GM12878 (cell line): ENCODE results near the gene CFLAR. TPM values are rescaled to one million over a fixed set of nuclear protein-coding genes. Genes with fewer than 3 reads are reported as not detected.

Experiments used
- BCL11A ChIP-seq: IDR thresholded peaks from 2 replicates; pipeline ENCODE4 v1.6.1; 2011; ENCODE audit warnings: low read depth, low read length
- EZH2 ChIP-seq: IDR thresholded peaks from 2 replicates; pipeline ENCODE4 v1.6.1; 2012; ENCODE audit warnings: low read depth, mild to moderate bottlenecking, control low read depth, inconsistent platforms, low read length, borderline replicate concordance; ENCODE audit not compliant: control insufficient read depth
- HCFC1 ChIP-seq: fragments of 150-350 bp; IDR thresholded peaks from 2 replicates; pipeline ENCODE4 v1.6.1; 2014; ENCODE audit warnings: low read length
- MYC ChIP-seq: IDR thresholded peaks from 2 replicates; pipeline ENCODE4 v1.6.1; 2011; ENCODE audit warnings: mild to moderate bottlenecking, low read length, moderate library complexity, inconsistent platforms; ENCODE audit not compliant: insufficient read depth, insufficient replicate concordance, insufficient read length, severe bottlenecking
- POLR2AphosphoS5 ChIP-seq: IDR thresholded peaks from 2 replicates; pipeline ENCODE4 v1.6.1; 2011; ENCODE audit warnings: mild to moderate bottlenecking, low read length, inconsistent platforms
- polyA plus RNA-seq, 11 experiments: library from polyadenylated mRNA; depleted of rRNA in 4 of 11; unstranded in 6 of 11; stranded (reverse) in 5 of 11; fragments of >200 nt; fragmentation: Nextera tagmentation in 4 of 11; fragmentation: Illumina TruSeq in 1 of 11; extraction: Ambion mirVana in 4 of 11; extraction: Trizol in 1 of 11; gene quantifications; 1 replicate in 1 of 11; 2 replicates in 10 of 11; pipeline versions ENCODE4 v1.2.1 to v1.2.3, GENCODE V29; 2011 to 2016; ENCODE audit warnings: inconsistent platforms in 2 of 11, missing spikeins in 2 of 11, low read depth in 1 of 11
- total RNA-seq, 4 experiments: library from RNA; depleted of rRNA in 3 of 4; stranded (reverse); fragments of >200 nt in 3 of 4; fragmentation: Illumina TruSeq in 1 of 4; extraction: Trizol in 1 of 4; gene quantifications; 2 replicates each; pipeline versions ENCODE4 v1.2.1 to v1.2.3, GENCODE V29; 2013 to 2021
- TF ChIP-seq, protein P1 (sequence below): fragments of 450-650 bp; IDR thresholded peaks from 2 replicates; pipeline ENCODE4 v1.6.1; 2017; ENCODE audit warnings: antibody characterized with exemption, mild to moderate bottlenecking, moderate library complexity
- TF ChIP-seq, protein P2 (sequence below): IDR thresholded peaks from 2 replicates; pipeline ENCODE4 v1.6.1; 2011; ENCODE audit warnings: low read depth, mild to moderate bottlenecking, low read length, moderate library complexity, borderline replicate concordance; ENCODE audit errors: extremely low read depth
- TF ChIP-seq, protein P3 (sequence below): IDR thresholded peaks from 2 replicates; pipeline ENCODE4 v1.6.1; 2011; ENCODE audit warnings: borderline replicate concordance, low read depth, mild to moderate bottlenecking, moderate library complexity, low read length; ENCODE audit not compliant: insufficient read depth, poor library complexity, severe bottlenecking
- TF ChIP-seq, protein P4 (sequence below): fragments of 450-650 bp; IDR thresholded peaks from 2 replicates; pipeline ENCODE4 v1.6.1; 2017; ENCODE audit warnings: mild to moderate bottlenecking, moderate library complexity
- TF ChIP-seq, protein P5 (sequence below): IDR thresholded peaks from 2 replicates; pipeline ENCODE4 v1.6.1; 2011; ENCODE audit warnings: mild to moderate bottlenecking, low read depth, low read length, moderate library complexity; ENCODE audit not compliant: insufficient replicate concordance
- TF ChIP-seq, protein P6 (sequence below): fragments of 450-650 bp; IDR thresholded peaks from 2 replicates; pipeline ENCODE4 v1.6.1; 2018; ENCODE audit warnings: borderline replicate concordance, mild to moderate bottlenecking; ENCODE audit not compliant: partially characterized antibody
- TF ChIP-seq, protein P7 (sequence below): fragments of 450-650 bp; IDR thresholded peaks from 2 replicates; pipeline ENCODE4 v1.6.1; 2018; ENCODE audit warnings: mild to moderate bottlenecking, low read depth, moderate library complexity; ENCODE audit not compliant: partially characterized antibody

The CFLAR gene
- total and polyA plus RNA-seq, 10 of the 15 experiments (the other 5 are each of a cell fraction or from before 2014, with no cell fraction given): 80.6 to 181 (median 101) TPM

DNA sequence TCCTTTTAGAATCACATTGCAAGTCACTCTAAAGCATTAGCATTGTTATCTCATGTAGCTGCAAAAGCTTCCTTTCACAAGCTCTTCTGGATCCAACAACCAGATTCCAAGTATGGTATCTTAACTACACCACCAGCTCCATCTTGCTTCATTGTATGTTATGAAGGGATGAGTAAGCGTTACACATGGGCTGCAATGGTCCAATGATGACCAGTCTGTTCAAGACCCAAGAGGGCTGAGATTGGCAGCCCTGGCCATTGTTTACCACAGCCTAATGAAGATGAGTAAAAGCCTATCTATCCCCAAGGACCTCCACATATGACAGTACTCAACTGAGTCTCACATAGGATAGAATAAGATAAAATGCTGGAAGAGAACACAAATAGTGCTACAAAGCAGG lies 6.3 kb downstream of the CFLAR start (continued):
- TF ChIP-seq, protein P1, sequence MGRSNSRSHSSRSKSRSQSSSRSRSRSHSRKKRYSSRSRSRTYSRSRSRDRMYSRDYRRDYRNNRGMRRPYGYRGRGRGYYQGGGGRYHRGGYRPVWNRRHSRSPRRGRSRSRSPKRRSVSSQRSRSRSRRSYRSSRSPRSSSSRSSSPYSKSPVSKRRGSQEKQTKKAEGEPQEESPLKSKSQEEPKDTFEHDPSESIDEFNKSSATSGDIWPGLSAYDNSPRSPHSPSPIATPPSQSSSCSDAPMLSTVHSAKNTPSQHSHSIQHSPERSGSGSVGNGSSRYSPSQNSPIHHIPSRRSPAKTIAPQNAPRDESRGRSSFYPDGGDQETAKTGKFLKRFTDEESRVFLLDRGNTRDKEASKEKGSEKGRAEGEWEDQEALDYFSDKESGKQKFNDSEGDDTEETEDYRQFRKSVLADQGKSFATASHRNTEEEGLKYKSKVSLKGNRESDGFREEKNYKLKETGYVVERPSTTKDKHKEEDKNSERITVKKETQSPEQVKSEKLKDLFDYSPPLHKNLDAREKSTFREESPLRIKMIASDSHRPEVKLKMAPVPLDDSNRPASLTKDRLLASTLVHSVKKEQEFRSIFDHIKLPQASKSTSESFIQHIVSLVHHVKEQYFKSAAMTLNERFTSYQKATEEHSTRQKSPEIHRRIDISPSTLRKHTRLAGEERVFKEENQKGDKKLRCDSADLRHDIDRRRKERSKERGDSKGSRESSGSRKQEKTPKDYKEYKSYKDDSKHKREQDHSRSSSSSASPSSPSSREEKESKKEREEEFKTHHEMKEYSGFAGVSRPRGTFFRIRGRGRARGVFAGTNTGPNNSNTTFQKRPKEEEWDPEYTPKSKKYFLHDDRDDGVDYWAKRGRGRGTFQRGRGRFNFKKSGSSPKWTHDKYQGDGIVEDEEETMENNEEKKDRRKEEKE: no peak
- TF ChIP-seq HCFC1 (no peak), MYC (no peak), POLR2AphosphoS5 (peak; percentile 59; the same call in 1 of the 2 replicates), BCL11A (no peak), EZH2 (no peak)
- TF ChIP-seq, protein P2, sequence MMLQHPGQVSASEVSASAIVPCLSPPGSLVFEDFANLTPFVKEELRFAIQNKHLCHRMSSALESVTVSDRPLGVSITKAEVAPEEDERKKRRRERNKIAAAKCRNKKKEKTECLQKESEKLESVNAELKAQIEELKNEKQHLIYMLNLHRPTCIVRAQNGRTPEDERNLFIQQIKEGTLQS: no peak
- TF ChIP-seq, protein P3, sequence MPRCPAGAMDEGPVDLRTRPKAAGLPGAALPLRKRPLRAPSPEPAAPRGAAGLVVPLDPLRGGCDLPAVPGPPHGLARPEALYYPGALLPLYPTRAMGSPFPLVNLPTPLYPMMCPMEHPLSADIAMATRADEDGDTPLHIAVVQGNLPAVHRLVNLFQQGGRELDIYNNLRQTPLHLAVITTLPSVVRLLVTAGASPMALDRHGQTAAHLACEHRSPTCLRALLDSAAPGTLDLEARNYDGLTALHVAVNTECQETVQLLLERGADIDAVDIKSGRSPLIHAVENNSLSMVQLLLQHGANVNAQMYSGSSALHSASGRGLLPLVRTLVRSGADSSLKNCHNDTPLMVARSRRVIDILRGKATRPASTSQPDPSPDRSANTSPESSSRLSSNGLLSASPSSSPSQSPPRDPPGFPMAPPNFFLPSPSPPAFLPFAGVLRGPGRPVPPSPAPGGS: peak; percentile 60
- TF ChIP-seq, protein P4, sequence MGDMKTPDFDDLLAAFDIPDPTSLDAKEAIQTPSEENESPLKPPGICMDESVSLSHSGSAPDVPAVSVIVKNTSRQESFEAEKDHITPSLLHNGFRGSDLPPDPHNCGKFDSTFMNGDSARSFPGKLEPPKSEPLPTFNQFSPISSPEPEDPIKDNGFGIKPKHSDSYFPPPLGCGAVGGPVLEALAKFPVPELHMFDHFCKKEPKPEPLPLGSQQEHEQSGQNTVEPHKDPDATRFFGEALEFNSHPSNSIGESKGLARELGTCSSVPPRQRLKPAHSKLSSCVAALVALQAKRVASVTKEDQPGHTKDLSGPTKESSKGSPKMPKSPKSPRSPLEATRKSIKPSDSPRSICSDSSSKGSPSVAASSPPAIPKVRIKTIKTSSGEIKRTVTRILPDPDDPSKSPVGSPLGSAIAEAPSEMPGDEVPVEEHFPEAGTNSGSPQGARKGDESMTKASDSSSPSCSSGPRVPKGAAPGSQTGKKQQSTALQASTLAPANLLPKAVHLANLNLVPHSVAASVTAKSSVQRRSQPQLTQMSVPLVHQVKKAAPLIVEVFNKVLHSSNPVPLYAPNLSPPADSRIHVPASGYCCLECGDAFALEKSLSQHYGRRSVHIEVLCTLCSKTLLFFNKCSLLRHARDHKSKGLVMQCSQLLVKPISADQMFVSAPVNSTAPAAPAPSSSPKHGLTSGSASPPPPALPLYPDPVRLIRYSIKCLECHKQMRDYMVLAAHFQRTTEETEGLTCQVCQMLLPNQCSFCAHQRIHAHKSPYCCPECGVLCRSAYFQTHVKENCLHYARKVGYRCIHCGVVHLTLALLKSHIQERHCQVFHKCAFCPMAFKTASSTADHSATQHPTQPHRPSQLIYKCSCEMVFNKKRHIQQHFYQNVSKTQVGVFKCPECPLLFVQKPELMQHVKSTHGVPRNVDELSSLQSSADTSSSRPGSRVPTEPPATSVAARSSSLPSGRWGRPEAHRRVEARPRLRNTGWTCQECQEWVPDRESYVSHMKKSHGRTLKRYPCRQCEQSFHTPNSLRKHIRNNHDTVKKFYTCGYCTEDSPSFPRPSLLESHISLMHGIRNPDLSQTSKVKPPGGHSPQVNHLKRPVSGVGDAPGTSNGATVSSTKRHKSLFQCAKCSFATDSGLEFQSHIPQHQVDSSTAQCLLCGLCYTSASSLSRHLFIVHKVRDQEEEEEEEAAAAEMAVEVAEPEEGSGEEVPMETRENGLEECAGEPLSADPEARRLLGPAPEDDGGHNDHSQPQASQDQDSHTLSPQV: no peak
- TF ChIP-seq, protein P5, sequence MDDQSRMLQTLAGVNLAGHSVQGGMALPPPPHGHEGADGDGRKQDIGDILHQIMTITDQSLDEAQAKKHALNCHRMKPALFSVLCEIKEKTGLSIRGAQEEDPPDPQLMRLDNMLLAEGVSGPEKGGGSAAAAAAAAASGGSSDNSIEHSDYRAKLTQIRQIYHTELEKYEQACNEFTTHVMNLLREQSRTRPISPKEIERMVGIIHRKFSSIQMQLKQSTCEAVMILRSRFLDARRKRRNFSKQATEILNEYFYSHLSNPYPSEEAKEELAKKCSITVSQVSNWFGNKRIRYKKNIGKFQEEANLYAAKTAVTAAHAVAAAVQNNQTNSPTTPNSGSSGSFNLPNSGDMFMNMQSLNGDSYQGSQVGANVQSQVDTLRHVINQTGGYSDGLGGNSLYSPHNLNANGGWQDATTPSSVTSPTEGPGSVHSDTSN: peak; percentile 66
- TF ChIP-seq, protein P6, sequence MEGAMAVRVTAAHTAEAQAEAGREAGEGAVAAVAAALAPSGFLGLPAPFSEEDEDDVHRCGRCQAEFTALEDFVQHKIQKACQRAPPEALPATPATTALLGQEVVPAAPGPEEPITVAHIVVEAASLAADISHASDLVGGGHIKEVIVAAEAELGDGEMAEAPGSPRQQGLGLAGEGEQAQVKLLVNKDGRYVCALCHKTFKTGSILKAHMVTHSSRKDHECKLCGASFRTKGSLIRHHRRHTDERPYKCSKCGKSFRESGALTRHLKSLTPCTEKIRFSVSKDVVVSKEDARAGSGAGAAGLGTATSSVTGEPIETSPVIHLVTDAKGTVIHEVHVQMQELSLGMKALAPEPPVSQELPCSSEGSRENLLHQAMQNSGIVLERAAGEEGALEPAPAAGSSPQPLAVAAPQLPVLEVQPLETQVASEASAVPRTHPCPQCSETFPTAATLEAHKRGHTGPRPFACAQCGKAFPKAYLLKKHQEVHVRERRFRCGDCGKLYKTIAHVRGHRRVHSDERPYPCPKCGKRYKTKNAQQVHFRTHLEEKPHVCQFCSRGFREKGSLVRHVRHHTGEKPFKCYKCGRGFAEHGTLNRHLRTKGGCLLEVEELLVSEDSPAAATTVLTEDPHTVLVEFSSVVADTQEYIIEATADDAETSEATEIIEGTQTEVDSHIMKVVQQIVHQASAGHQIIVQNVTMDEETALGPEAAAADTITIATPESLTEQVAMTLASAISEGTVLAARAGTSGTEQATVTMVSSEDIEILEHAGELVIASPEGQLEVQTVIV: no peak
- TF ChIP-seq, protein P7, sequence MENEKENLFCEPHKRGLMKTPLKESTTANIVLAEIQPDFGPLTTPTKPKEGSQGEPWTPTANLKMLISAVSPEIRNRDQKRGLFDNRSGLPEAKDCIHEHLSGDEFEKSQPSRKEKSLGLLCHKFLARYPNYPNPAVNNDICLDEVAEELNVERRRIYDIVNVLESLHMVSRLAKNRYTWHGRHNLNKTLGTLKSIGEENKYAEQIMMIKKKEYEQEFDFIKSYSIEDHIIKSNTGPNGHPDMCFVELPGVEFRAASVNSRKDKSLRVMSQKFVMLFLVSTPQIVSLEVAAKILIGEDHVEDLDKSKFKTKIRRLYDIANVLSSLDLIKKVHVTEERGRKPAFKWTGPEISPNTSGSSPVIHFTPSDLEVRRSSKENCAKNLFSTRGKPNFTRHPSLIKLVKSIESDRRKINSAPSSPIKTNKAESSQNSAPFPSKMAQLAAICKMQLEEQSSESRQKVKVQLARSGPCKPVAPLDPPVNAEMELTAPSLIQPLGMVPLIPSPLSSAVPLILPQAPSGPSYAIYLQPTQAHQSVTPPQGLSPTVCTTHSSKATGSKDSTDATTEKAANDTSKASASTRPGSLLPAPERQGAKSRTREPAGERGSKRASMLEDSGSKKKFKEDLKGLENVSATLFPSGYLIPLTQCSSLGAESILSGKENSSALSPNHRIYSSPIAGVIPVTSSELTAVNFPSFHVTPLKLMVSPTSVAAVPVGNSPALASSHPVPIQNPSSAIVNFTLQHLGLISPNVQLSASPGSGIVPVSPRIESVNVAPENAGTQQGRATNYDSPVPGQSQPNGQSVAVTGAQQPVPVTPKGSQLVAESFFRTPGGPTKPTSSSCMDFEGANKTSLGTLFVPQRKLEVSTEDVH: no peak
